Smooth muscle cell (in vitro differentiated cells): ENCODE results near the gene CCDC88B. TPM values are rescaled to one million over a fixed set of nuclear protein-coding genes. Genes with fewer than 3 reads are reported as not detected.

Experiments
- microRNA counts: library from miRNA; unstranded; fragments of <30 nt; microRNA quantifications from one replicate; lab custom pipeline; 2016
- microRNA-seq: library from miRNA; unstranded; fragments of <30 nt; microRNA quantifications from one replicate; pipeline ENCODE4, GENCODE V29; 2016; ENCODE audit warnings: borderline number of aligned reads
- polyA plus RNA-seq: library from polyadenylated mRNA; unstranded; fragments of >200 nt; fragmentation: Nextera tagmentation; extraction: Ambion mirVana; gene quantifications from 2 replicates; pipeline ENCODE4 v1.2.1, GENCODE V29; 2016
- small RNA-seq: library from RNA; depleted of rRNA; stranded (forward); fragments of <200 nt; gene quantifications from one replicate; pipeline ENCODE3, GENCODE V24; 2014
- total RNA-seq: library from RNA; depleted of rRNA; stranded (reverse); fragments of >200 nt; gene quantifications from 2 replicates; pipeline ENCODE4 v1.2.3, GENCODE V29; 2014

CCDC88B gene
- total and polyA plus RNA-seq, 2 experiments from 2014 or later: 0.22 to 2.2 TPM

MicroRNAs encoded within 50 kb of the gene (microRNA counts, 767-probe panel; counts per million panel counts)
- microRNA hsa-miR-1237 (lab: Ali Mortazavi, UCI): 183 counts per million

Small RNA genes within 50 kb of the gene (microRNA-seq; reads per million reads assigned to microRNA genes)
- gene MIR1237 (8.2 reads per million, percentile 8 among the genes with 10 or more reads in this experiment), gene MIR7155 (not detected)

Small RNA genes within 50 kb of the gene (small RNA-seq; reads per million reads assigned to genes)
- gene MIR1237 (0.18 reads per million), gene MIR7155 (not detected), gene RF00019 (not detected)

Other genes starting within 250 kb of the CCDC88B start
- gene MACROD1, start 174.1 kb upstream of the CCDC88B start, total RNA-seq: 9.2 and 57.9 TPM in 2 replicates
- 32.6 and 35.2 TPM in 2 replicates for gene MACROD1, start 174.1 kb upstream of the CCDC88B start, polyA plus RNA-seq
- 103 and 114 TPM in 2 replicates for gene STIP1, start 154.0 kb upstream of the CCDC88B start, total RNA-seq
- 117 and 129 TPM in 2 replicates for gene STIP1, start 154.0 kb upstream of the CCDC88B start, polyA plus RNA-seq
- gene FERMT3, start 133.5 kb upstream of the CCDC88B start, total RNA-seq: 0.18 and 1.2 TPM in 2 replicates
- gene FERMT3, start 133.5 kb upstream of the CCDC88B start, polyA plus RNA-seq: 2.4 and 3.7 TPM in 2 replicates
- gene TRPT1, start 114.0 kb upstream of the CCDC88B start, total RNA-seq: 52.6 and 66.1 TPM in 2 replicates
- gene TRPT1, start 114.0 kb upstream of the CCDC88B start, polyA plus RNA-seq: 65.6 and 78.5 TPM in 2 replicates
- 50.6 and 51.5 TPM in 2 replicates for gene NUDT22, start 113.9 kb upstream of the CCDC88B start, total RNA-seq
- gene NUDT22, start 113.9 kb upstream of the CCDC88B start, polyA plus RNA-seq: 76.8 and 82.1 TPM in 2 replicates
- 14.5 and 14.7 TPM in 2 replicates for gene DNAJC4, start 109.7 kb upstream of the CCDC88B start, total RNA-seq
- 76.7 and 78.5 TPM in 2 replicates for gene DNAJC4, start 109.7 kb upstream of the CCDC88B start, polyA plus RNA-seq
- 20.0 and 27.9 TPM in 2 replicates for gene VEGFB, start 105.6 kb upstream of the CCDC88B start, total RNA-seq
- 94.4 and 96.5 TPM in 2 replicates for gene VEGFB, start 105.6 kb upstream of the CCDC88B start, polyA plus RNA-seq
- gene FKBP2, start 99.1 kb upstream of the CCDC88B start, total RNA-seq: 31.0 and 51.3 TPM in 2 replicates
- gene FKBP2, start 99.1 kb upstream of the CCDC88B start, polyA plus RNA-seq: 231 and 246 TPM in 2 replicates
- gene PPP1R14B, start 93.3 kb upstream of the CCDC88B start, total RNA-seq: 213 and 242 TPM in 2 replicates
- gene PPP1R14B, start 93.3 kb upstream of the CCDC88B start, polyA plus RNA-seq: 530 and 589 TPM in 2 replicates
- 15.0 and 17.1 TPM in 2 replicates for gene PLCB3, start 88.7 kb upstream of the CCDC88B start, total RNA-seq
- gene PLCB3, start 88.7 kb upstream of the CCDC88B start, polyA plus RNA-seq: 14.8 and 15.6 TPM in 2 replicates
- 48.7 and 65.8 TPM in 2 replicates for gene BAD, start 55.5 kb upstream of the CCDC88B start, total RNA-seq
- 117 and 126 TPM in 2 replicates for gene BAD, start 55.5 kb upstream of the CCDC88B start, polyA plus RNA-seq
- gene GPR137, start 54.4 kb upstream of the CCDC88B start, total RNA-seq: 17.3 and 19.6 TPM in 2 replicates
- gene GPR137, start 54.4 kb upstream of the CCDC88B start, polyA plus RNA-seq: 63.6 and 69.0 TPM in 2 replicates
- not detected in 2 replicates for gene KCNK4, start 48.9 kb upstream of the CCDC88B start, total RNA-seq
- not detected in 2 replicates for gene KCNK4, start 48.9 kb upstream of the CCDC88B start, polyA plus RNA-seq
- gene CATSPERZ, start 39.8 kb upstream of the CCDC88B start, total RNA-seq: not detected in 2 replicates
- not detected in 2 replicates for gene CATSPERZ, start 39.8 kb upstream of the CCDC88B start, polyA plus RNA-seq
- gene ESRRA, start 34.7 kb upstream of the CCDC88B start, total RNA-seq: 7.7 and 8.0 TPM in 2 replicates
- 16.7 and 29.4 TPM in 2 replicates for gene ESRRA, start 34.7 kb upstream of the CCDC88B start, polyA plus RNA-seq
- gene TRMT112, start 22.6 kb upstream of the CCDC88B start, total RNA-seq: 218 and 285 TPM in 2 replicates
- 327 and 353 TPM in 2 replicates for gene TRMT112, start 22.6 kb upstream of the CCDC88B start, polyA plus RNA-seq
- 169 and 209 TPM in 2 replicates for gene PRDX5, start 22.1 kb upstream of the CCDC88B start, total RNA-seq
- gene PRDX5, start 22.1 kb upstream of the CCDC88B start, polyA plus RNA-seq: 461 and 474 TPM in 2 replicates
- 19.5 and 21.8 TPM in 2 replicates for gene RPS6KA4, start 19.0 kb downstream of the CCDC88B start, total RNA-seq
- gene RPS6KA4, start 19.0 kb downstream of the CCDC88B start, polyA plus RNA-seq: 40.0 and 42.9 TPM in 2 replicates
- 0.18 TPM in 1 of 2 replicates, not detected in the other for gene SLC22A11, start 215.7 kb downstream of the CCDC88B start, total RNA-seq
- gene SLC22A11, start 215.7 kb downstream of the CCDC88B start, polyA plus RNA-seq: not detected in 2 replicates